HEK293 (cell line): ENCODE results near the gene LMBRD2.

Source experiments
- CTCF ChIA-PET: fragments of 350-600 bp; formaldehyde crosslinking; extraction: SDS; loops from one replicate; lab custom pipeline; 2021; ENCODE audit warnings: antibody characterized with exemption; lab: Yijun Ruan, JAX
- POLR2A ChIA-PET: fragments of 300-600 bp; formaldehyde crosslinking; extraction: SDS; loops from one replicate; lab custom pipeline; 2020; ENCODE audit warnings: antibody characterized with exemption, inconsistent platforms; lab: Yijun Ruan, JAX
- H3K27ac ChIP-seq: fragments of 200-500 bp; sonication (Bioruptor generic); 2 replicates; pipeline ENCODE4 v1.5.1; 2014; ENCODE audit warnings: low read depth, low read length, control low read depth, inconsistent platforms; ENCODE audit errors: extremely low read depth
- H3K36me3 ChIP-seq, 2 experiments: fragments of 200-500 bp in 1 of 2; sonication (Bioruptor generic) in 1 of 2; 1 replicate in 1 of 2; 2 replicates in 1 of 2; pipeline ENCODE4 v1.5.1; 2014 to 2017; ENCODE audit warnings: inconsistent platforms in 2 of 2, low read length in 2 of 2; ENCODE audit not compliant: control insufficient read depth in 2 of 2, insufficient read depth in 1 of 2
- H3K4me1 ChIP-seq: fragments of 200-500 bp; sonication (Bioruptor generic); 2 replicates; pipeline ENCODE4 v1.5.1; 2014; ENCODE audit warnings: mild to moderate bottlenecking, low read length, inconsistent platforms; ENCODE audit not compliant: control insufficient read depth, insufficient read depth
- H3K4me3 ChIP-seq: 2 replicates; pipeline ENCODE4 v1.5.1; 2011; ENCODE audit warnings: low read depth, mild to moderate bottlenecking, control low read depth, low read length, moderate library complexity
- H3K9me3 ChIP-seq: fragments of 200-500 bp; sonication (Bioruptor generic); 2 replicates; pipeline ENCODE4 v1.5.1; 2014; ENCODE audit warnings: low read depth, low read length, inconsistent platforms; ENCODE audit not compliant: control insufficient read depth, insufficient read depth
- BCL11A ChIP-seq: fragments of 450-650 bp; formaldehyde crosslinking; IDR thresholded peaks from 2 replicates; pipeline ENCODE4 v1.5.1; 2016; ENCODE audit warnings: low read depth, missing biosample characterization, missing genetic modification characterization
- BCL6B ChIP-seq: fragments of 450-650 bp; formaldehyde crosslinking; IDR thresholded peaks from 2 replicates; pipeline ENCODE4 v1.5.1; 2017; ENCODE audit warnings: missing biosample characterization, missing genetic modification characterization
- PBX3 ChIP-seq: sonication (generic); formaldehyde crosslinking; IDR thresholded peaks from 2 replicates; pipeline ENCODE4 v1.8.1; 2022; ENCODE audit warnings: mild to moderate bottlenecking, moderate library complexity, missing genetic modification reagents
- REPIN1 ChIP-seq: fragments of 450-650 bp; formaldehyde crosslinking; IDR thresholded peaks from 2 replicates; pipeline ENCODE4 v1.5.1; 2017; ENCODE audit warnings: missing biosample characterization, missing genetic modification characterization, low read depth
- SCRT1 ChIP-seq: fragments of 450-650 bp; formaldehyde crosslinking; IDR thresholded peaks from 2 replicates; pipeline ENCODE4 v1.5.1; 2016; ENCODE audit warnings: missing biosample characterization, missing genetic modification characterization, borderline replicate concordance
- TCF7L2 ChIP-seq: IDR thresholded peaks from 2 replicates; pipeline ENCODE4 v1.6.1; 2011; ENCODE audit warnings: low read depth, mild to moderate bottlenecking, inconsistent platforms, low read length, moderate library complexity, borderline replicate concordance
- ZNF112 ChIP-seq: fragments of 450-650 bp; formaldehyde crosslinking; IDR thresholded peaks from 2 replicates; pipeline ENCODE4 v1.5.0; 2017; ENCODE audit warnings: missing biosample characterization, missing genetic modification characterization
- ZNF16 ChIP-seq: fragments of 450-650 bp; formaldehyde crosslinking; IDR thresholded peaks from 2 replicates; pipeline ENCODE4 v1.5.1; 2016; ENCODE audit warnings: low read depth, missing biosample characterization, missing genetic modification characterization
- ZNF2 ChIP-seq: fragments of 450-650 bp; formaldehyde crosslinking; IDR thresholded peaks from 2 replicates; pipeline ENCODE4 v1.5.1; 2016; ENCODE audit warnings: missing biosample characterization, missing genetic modification characterization
- ZNF266 ChIP-seq: fragments of 450-650 bp; formaldehyde crosslinking; IDR thresholded peaks from 2 replicates; pipeline ENCODE4 v1.5.1; 2016; ENCODE audit warnings: missing biosample characterization, missing genetic modification characterization, low read depth
- ZNF292 ChIP-seq: fragments of 450-650 bp; formaldehyde crosslinking; IDR thresholded peaks from 2 replicates; pipeline ENCODE4 v1.5.1; 2016; ENCODE audit warnings: low read depth, missing biosample characterization, missing genetic modification characterization, borderline replicate concordance
- ZNF341 ChIP-seq: fragments of 450-650 bp; formaldehyde crosslinking; IDR thresholded peaks from 2 replicates; pipeline ENCODE4; 2016; ENCODE audit warnings: low read depth, missing biosample characterization, missing genetic modification characterization
- ZNF354C ChIP-seq: fragments of 450-650 bp; formaldehyde crosslinking; IDR thresholded peaks from 2 replicates; pipeline ENCODE4 v1.5.1; 2016; ENCODE audit warnings: missing biosample characterization, missing genetic modification characterization, low read depth, borderline replicate concordance
- ZNF366 ChIP-seq: fragments of 450-650 bp; formaldehyde crosslinking; conservative IDR thresholded peaks from 2 replicates; pipeline ENCODE4 v1.5.1; 2016; ENCODE audit warnings: missing biosample characterization, missing genetic modification characterization
- ZNF391 ChIP-seq: fragments of 450-650 bp; formaldehyde crosslinking; IDR thresholded peaks from 2 replicates; pipeline ENCODE4 v1.5.1; 2016; ENCODE audit warnings: low read depth, missing biosample characterization, missing genetic modification characterization, borderline replicate concordance
- ZNF394 ChIP-seq: fragments of 450-650 bp; formaldehyde crosslinking; IDR thresholded peaks from 2 replicates; pipeline ENCODE4 v1.5.1; 2016; ENCODE audit warnings: missing biosample characterization, missing genetic modification characterization, mild to moderate bottlenecking, moderate library complexity, borderline replicate concordance
- ZNF398 ChIP-seq: fragments of 450-650 bp; formaldehyde crosslinking; IDR thresholded peaks from 2 replicates; pipeline ENCODE4 v1.5.1; 2017; ENCODE audit warnings: missing biosample characterization, missing genetic modification characterization
- ZNF48 ChIP-seq: fragments of 450-650 bp; formaldehyde crosslinking; IDR thresholded peaks from 2 replicates; pipeline ENCODE4 v1.5.1; 2016; ENCODE audit warnings: missing biosample characterization, missing genetic modification characterization
- ZNF560 ChIP-seq: fragments of 450-650 bp; formaldehyde crosslinking; IDR thresholded peaks from 2 replicates; pipeline ENCODE4 v1.5.1; 2017; ENCODE audit warnings: missing biosample characterization, missing genetic modification characterization, borderline replicate concordance
- ZNF596 ChIP-seq: fragments of 450-650 bp; IDR thresholded peaks from 2 replicates; pipeline ENCODE4 v1.5.0; 2018; ENCODE audit warnings: missing biosample characterization, mild to moderate bottlenecking, missing genetic modification characterization, moderate library complexity
- ZNF621 ChIP-seq: fragments of 450-650 bp; formaldehyde crosslinking; IDR thresholded peaks from 2 replicates; pipeline ENCODE4 v1.5.1; 2017; ENCODE audit warnings: missing biosample characterization, missing genetic modification characterization
- ZNF639 ChIP-seq: fragments of 450-650 bp; formaldehyde crosslinking; IDR thresholded peaks from 2 replicates; pipeline ENCODE4 v1.5.1; 2016; ENCODE audit warnings: missing biosample characterization, missing genetic modification characterization
- ZNF677 ChIP-seq: fragments of 450-650 bp; IDR thresholded peaks from 2 replicates; pipeline ENCODE4 v1.5.0; 2018; ENCODE audit warnings: missing biosample characterization, mild to moderate bottlenecking, missing genetic modification characterization, moderate library complexity
- ZNF830 ChIP-seq: fragments of 450-650 bp; IDR thresholded peaks from 2 replicates; pipeline ENCODE4 v1.5.0; 2018; ENCODE audit warnings: missing biosample characterization, missing genetic modification characterization, low read depth, mild to moderate bottlenecking, moderate library complexity

Gene LMBRD2

GRCh38 chr5:36079200-36079781 lies 72.4 kb downstream of the LMBRD2 start (continued):
- TF ChIP-seq PBX3, result 0 out of 2 replicates have a peak, but pooled peaks have one; percentile 22
- TF ChIP-seq ZNF639 (tag by site-specific recombination), result no peak
- peak; percentile 64; the same call in 1 of the 2 replicates for TF ChIP-seq ZNF341
- no peak for TF ChIP-seq ZNF391 (tag by site-specific recombination)
- peak; percentile 62; the same call in 1 of the 2 replicates for TF ChIP-seq ZNF2 (tag by site-specific recombination)
- TF ChIP-seq ZNF112 (tag by site-specific recombination), result no peak
- TF ChIP-seq ZNF560, result no peak
- peak; percentile 64 for TF ChIP-seq ZNF398 (tag by site-specific recombination)
- no peak for TF ChIP-seq REPIN1 (tag by site-specific recombination)
- TF ChIP-seq TCF7L2, result no peak
- no peak for TF ChIP-seq ZNF354C (tag by site-specific recombination)

- ChIA-PET CTCF (interaction anchor here (0.6 to 3.4 kb wide), 51 partner anchors 7 to 621 kb away, joined by 3 to 30 read pairs (median 5); partner anchors contain the start of genes LMBRD2, RANBP3L, SKP2 and UGT3A2), POLR2A (interaction anchor here (0.6 to 1.5 kb wide), 2 partner anchors 73 to 74 kb away, joined by 3 to 7 read pairs; partner anchors contain the start of genes LMBRD2 and SKP2)
- TF ChIP-seq ZNF621 (tag by site-specific recombination), result no peak
- no peak for TF ChIP-seq ZNF16 (tag by site-specific recombination)
- no peak for TF ChIP-seq ZNF596 (tag by site-specific recombination)
- no peak for TF ChIP-seq ZNF830 (tag by site-specific recombination)
Measured at GRCh38 chr5:36078430-36078829, 73.3 kb downstream of the LMBRD2 start.

GRCh38 chr5:36073595-36074216 lies 78.0 kb downstream of the LMBRD2 start:
- Histone ChIP-seq H3K4me1 (no peaks in the 10 kb centered on the region; the same call in 1 of the 2 replicates), H3K4me3 (no peak overlapping the region), H3K27ac (no peak overlapping the region), H3K36me3 (no peaks in the 10 kb centered on the region), H3K9me3 (no peaks in the 10 kb centered on the region)
- ChIA-PET POLR2A (no interaction called here), CTCF (interaction anchor here (1.0 to 2.0 kb wide), 3 partner anchors 9 to 622 kb away, joined by 3 to 6 read pairs (median 6); no protein-coding TSS in a partner anchor)
- TF ChIP-seq SCRT1 (tag by site-specific recombination) (0 out of 2 replicates have a peak, but pooled peaks have one; percentile 11), BCL6B (tag by site-specific recombination) (no peak), ZNF48 (no peak), ZNF366 (tag by site-specific recombination) (no peak), ZNF677 (tag by site-specific recombination) (no peak), ZNF621 (tag by site-specific recombination) (no peak), ZNF266 (tag by site-specific recombination) (no peak), BCL11A (tag by site-specific recombination) (no peak), ZNF292 (no peak), ZNF394 (tag by site-specific recombination) (no peak)

More at GRCh38 chr5:36078430-36078829, 73.3 kb downstream of the LMBRD2 start:
- no peaks in the 10 kb centered on the region for H3K36me3 ChIP-seq
- no peak overlapping the region for H3K27ac ChIP-seq
- no peaks in the 10 kb centered on the region; the same call in 1 of the 2 replicates for H3K4me1 ChIP-seq
- H3K4me3 ChIP-seq, result no peak overlapping the region
- no peaks in the 10 kb centered on the region for H3K9me3 ChIP-seq
